GM21515 (cell line): Measurements from ENCODE around the gene MRPS31.

ENCODE experiments used
- ATAC-seq: cut with Tn5 transposase; IDR thresholded peaks from one replicate; pipeline ENCODE4 v1.9.1; 2021; ENCODE audit not compliant: unreplicated experiment

Gene MRPS31

DNA sequence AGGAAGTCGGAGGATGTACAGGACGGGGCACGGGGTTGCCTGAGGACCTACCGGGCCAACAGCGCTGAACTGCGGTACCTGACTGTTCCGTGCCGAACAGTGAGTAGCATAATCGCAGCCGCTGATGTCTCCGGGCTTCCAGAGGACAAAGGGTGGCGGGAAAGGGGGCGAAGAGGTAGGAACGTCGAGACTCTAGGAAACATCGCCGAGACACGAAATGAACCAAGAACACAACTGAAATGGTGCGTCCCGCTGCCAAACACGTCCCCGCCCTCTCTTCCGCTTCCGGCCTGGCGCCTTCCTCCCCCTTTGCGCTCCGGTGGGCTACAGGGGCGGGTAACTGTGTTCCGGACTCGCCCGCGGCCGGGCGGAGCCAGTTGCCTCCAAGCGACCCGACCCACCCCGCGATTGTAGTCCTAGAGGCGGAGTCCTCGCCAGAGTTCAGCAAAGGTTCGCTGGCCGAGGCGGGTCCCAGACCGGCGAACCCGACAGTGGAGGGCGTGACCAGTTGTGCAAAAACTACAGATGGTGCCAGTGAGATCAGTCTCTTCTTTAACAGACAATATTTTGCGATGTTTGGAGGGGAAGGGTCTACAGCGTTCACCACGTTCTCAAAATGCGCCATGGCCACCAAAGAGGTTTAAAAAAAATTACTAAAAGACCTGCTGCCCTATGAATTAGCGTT is at the start of gene MRPS31:
TSS of gene MRPS31 (minus strand) at position 257 of the 685 bp plus-strand sequence. CDS start at position 203, 54 bp downstream.
- ATAC-seq = peak; percentile 97

DNA sequence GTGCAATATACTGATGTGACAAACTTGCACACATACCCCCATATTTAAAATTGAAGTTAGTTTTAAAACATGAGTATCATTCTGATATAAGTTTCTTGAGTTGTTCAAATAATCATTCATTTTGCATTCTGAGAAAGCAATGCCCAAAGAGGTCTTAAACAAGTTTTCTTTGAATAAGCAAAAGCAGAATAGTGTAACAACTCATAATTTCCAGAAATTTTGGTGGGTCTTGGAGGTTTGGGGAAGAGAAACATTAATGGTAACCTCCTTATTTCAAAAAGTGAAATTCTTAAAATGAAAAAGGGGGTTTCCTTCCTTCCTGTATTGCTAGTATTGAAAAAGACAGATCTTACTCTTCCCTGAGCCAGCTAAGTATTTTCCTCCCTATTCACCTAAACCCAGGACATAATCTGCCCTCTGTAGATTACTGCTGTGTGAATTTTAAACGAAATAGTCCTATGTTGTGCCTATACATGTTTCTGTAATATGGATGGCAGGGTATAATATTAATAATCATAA is 48.9 kb upstream of the MRPS31 start:
- ATAC-seq = no peak

DNA sequence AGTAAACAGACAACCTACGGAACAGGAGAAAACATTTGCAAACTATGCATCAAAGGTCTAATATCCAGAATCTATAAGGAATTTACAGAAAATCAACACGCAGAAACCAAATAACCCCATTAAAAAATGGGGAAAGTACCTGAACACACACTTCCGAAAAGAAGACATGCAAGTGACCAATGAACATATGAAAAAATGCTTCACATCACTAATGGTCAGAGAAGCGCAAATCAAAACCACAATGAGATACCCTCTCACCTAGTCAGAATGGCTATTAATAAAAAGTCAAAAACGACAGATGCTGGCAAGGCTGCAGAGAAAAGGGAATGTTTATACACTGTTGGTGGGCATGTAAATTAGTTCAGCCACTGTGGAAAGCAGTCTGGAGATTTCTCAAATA is 47.9 kb upstream of the MRPS31 start:
- no peak for ATAC-seq

DNA sequence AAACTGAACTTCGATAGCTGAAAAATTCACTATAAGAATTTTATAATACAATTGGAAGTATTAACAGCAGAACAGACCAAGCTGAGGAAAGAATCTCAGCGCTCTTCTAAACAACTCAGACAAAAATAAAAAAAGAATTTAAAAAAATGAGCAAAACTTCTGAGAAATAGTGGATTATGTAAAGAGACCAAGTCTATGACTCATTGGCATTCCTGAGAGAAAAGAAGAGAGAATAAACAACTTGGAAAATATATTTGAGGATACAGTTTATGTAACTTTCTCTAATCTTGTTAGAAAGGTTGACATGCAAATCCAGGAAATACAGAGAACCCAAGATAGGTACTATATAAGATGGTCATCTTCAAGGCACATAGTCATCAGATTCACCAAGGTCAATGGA is 43.8 kb upstream of the MRPS31 start:
- ATAC-seq = no peak

DNA sequence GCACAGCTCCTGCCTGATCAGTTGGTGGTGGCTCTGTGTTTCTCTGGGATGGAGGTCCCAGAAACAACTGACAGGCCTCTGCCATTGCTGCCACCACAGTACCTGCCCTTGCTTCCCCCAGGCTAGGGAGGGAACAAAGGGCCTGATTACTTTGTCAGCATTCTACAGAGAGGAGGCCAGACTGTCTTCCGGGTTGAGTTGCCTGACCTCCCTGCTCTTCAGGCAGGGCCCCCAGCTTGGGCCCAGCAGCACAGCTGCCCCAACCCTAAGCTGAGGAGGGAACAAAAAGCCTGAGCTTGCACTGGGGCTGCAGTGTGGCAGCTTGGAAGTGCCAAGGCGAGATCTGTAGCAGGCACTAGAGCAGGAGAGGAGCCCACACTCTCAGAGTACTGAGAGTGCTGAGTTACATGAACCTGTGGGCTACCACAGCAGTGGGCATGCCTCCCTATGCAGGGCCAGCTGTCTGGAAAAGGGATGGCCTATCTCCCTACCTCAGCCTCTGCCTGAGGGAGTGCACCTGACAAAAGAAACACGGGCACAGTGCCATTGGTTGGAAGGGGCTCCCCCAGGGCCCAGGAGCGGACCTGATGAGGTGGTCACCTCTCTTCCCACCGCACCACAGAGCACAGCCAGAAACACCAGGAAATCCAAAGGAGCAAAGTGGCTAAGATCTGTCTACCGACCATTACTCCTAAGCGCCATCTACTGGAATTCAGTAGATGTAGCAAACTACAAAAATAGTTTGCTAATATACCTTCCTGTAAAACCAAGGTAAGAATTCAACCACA is 42.9 kb upstream of the MRPS31 start:
- no peak for ATAC-seq

DNA sequence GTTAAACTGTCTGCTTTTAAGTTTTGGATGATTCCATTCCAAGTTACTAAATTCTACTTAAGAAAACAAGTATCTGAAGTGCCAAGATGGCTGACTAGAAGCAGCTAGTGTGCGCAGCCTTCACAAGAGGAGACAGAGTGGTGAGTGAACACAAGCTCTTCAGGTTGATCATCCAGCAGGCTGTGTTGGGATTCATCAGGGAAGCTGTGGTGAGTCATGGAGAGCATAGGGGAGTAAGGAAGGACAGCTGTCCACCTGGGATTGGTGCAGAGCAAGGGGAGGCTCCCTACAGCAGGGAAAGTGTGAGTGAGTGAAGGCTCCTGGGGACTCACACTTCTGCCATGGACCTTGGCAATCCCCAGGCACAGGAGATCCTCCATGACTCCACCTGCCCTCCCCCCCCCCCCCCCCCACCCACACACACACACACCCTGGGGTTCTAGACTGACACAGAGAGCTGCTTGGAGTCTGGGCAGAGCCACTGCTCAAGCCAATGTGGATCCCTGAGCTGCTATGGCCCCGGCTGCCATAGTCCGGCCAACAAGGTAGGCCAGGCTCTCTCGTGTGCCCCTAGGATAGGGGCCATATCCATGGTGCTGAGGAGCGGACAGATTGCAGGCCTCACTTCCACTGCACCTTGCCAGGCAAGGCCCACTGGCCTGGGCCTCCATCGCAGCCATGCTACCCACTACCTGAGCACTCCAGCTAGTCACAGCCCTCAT is 41.9 kb upstream of the MRPS31 start:
- ATAC-seq = no peak

DNA sequence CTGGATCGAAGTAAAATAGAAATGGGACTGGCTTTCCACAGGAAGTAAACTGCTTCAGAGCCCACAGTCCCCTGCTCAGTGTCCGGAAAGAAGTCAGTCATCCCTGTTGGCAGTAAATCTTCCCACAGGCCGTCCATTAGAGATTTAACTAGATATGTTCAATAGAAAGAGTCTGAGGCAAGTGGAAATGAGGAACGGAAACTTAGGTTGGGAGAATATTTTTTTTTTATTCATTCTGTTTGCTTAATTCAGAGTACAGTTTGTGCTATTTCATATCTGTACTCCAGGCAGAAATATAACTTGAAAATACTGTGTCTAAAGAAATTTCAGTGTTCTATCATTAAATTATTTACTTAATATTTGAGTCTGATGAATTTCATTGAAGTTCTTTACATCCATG is 41.1 kb upstream of the MRPS31 start:
- ATAC-seq = no peak

DNA sequence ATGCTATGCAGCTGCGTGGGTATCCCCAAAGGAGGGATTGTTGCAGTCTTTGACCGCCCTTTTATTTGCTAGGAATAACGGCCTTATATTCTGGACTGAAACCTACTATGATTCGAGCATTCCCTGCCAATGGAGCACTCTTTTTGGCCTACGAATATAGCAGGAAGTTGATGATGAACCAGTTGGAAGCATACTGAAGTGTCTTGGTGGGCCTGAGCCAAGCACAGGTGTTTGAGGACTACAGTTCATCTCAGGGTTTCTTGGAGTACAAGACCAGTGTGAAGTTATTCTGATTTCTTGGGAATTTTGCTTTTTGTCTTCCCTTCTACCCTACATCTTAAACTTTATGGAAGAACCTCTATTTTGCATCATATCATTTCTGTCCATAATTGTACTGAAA is 38.5 kb upstream of the MRPS31 start:
- ATAC-seq = no peak

DNA sequence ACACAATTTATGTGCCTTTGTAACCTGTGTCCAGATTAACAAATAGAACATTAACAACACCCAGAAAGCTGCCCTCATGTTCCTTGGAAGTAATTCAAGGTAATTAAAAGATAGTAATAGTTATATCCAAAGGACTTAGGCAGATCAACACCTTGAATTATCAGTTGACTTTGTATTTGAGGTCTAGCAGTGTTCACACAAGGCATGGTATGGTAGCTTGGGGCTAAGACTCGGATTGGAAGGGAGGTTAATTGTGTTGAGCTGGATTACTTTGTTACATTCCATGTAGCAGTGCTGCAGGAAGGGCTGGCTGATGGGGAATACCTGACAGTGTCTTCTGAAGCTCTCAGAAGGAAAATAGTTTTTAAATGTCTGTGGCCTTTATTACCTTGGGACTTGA is 35.3 kb upstream of the MRPS31 start:
- ATAC-seq = no peak

DNA sequence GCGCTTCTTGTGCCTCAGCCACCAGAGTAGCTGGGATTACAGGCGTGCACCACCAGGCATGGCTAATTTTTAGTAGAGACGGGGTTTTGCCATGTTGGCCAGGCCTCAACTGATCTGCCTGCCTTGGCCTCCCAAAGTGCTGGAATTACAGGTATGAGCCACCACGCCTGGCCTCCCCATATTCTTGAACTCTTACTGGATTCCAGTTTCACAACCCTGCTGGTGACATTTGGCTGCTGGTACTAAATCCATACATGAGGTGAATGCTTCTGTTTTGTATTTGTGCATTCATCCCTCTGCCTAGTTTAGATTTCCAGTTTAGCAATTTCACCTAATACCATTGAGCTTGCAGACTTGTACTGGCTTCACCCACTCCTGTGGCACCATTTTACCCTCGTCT is 32.3 kb upstream of the MRPS31 start:
- ATAC-seq = no peak

DNA sequence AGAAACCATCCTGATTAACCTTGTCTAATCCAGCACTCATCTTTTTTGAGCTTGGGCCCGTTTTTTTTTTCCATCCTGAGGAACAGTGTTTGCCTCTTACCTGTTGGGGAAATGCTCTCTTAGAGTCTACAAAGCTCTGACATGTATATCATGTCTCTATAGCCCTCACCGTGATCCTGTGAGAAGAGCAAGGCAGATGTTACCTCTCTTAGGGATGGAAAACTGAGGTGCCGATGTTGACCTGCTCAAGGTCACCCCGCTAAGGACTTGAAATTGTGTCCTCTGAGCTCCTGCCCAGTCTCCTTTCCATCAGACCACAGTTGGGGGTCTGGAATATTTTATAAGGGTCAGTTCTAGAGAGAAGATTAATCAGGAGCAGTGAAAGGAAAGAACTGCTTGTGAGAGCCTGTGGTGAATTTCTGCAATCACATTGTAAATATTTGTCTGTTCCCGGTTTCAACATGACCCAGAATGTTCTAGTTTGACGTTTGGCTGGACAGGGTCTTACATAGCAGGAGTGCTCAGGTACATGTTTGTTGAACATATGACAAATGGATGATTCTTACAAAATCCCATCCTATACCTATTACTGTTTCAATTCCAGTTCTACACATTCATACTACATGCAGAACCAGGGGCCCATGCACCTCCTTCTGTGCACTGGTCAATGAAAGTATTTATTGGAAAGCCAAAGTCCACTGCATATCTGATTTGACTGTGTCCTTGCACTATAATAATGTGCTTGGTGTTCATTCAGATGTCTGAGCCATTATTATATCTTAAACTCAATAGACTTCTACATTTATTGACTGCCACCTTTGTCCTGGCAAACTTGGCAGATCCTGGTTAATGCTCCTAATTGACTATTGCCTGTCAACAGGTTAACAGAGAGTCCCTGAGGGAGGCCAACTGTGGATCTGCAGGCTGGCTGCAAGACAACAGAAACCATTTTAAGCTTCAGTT is 30.5 kb upstream of the MRPS31 start:
- ATAC-seq = no peak

DNA sequence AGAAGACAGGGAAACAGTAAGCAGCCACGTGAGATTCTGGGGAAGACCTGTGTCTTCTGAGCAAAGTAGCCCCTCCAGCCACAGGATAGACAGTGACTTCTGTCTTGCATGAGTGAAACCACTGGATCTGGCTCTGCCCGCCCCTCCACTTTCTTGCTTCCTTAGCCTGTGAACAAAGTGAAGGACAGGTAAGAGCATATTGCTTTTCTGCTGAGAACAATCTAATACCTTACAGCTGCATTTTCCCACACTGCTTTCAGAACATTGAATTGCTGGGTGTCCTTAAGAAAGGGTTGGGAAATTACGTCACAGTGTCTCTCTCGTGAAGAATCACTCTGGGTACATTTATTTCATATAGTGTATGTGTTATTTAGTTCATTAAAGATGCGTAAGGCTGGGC is 29.6 kb upstream of the MRPS31 start:
- no peak for ATAC-seq

DNA sequence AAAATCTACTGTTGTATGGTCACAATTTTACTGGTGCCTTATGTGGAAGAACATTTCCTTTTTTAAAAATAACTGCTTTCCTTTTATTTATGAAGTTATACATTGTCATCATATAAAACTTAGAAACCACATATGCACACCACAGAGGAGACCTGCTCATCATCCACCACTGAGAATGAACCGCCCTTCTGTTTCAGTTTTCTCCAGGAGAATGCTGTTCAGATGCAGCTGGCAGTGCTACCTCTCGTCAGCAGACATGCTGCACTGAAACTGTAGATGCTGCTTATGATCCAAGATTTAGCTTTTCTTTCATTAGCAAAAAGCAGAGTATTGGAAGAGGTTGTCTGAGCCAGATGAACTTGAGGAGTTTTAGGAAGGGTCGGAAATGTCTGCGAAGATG is 28.5 kb upstream of the MRPS31 start:
- no peak for ATAC-seq

DNA sequence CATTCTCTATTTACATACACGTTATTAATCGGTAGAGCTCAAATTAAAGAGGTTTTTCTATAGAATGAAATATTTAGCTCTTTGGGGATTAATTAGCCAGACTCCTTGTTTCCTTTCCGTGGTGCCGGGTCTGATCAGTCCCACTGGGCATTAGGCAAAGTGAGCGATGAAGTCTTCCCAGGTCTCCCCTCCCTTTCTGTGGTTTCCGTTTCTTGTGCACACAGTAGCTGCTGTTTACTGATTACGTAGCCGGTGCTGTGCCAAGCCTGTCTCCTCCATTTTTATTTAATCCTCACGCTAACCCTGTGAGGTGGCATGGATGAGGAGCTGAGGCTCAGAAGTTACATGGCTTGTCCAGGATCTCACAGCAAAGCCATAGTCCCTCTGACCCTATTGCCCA is 27.4 kb upstream of the MRPS31 start:
- ATAC-seq = no peak

DNA sequence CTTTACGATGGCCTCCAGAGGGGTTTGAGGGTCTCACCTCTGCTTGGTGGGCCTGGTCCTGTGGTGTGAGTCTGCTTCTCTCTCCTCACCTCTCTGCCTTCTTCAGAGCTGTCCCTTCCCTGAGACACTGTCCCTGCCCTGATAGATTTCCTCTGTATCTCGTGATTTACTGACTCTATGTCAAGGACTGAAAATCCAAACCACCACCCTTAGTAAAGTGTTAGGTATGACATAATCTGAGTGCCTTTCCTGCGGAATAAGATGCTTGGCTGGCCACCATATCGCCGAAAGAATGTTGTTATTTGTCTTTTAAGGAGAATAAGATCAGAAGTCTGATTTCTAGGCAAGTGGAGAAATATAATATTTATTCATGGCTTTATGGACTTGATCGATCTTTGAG is 25.7 kb upstream of the MRPS31 start:
- no peak for ATAC-seq

DNA sequence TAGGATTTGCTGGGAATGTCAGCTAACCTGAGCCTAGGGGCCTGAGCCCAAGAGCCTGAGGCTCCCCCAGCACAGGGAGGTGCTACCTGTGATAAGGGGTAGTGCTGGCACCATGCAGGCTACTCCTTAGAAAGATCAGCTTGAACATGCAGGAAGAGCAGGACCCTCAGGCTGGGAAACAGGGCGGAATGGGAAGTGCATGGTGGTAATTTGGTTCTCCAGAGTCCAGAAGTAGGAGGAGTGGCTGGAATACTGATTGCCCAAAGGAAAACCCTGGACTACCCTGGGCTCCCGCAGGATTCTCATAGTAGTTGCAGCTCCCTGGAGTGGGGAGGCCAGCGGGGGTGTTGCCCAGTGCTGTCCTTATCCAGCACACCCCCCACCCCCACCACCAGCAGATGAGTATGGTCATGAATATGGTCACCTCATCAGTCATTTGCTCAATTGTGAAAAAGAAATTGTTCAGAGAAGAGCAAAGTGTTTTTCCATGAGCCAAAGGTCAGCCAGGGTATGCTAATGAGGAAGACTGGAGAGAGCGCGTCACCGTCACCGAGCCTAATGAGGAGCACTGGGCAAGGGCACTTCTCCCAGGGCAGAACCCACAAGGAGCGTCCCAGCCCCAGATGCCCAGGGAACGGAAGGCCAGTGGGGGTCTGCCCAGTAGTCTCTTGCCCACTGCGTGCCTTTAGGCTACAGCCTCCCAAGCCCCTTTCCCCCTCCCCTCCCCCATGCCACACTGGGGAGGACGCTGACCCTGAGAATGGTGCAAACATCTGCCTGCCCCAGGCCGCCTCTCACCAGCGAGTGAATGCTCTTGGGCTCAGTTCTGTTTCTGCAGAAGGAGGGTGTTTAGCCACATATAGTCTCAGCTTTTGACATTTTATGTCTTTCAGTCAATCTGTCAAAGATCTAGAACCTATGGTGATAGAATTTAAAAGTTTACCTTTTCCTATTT is 23.7 kb upstream of the MRPS31 start:
- no peak for ATAC-seq

DNA sequence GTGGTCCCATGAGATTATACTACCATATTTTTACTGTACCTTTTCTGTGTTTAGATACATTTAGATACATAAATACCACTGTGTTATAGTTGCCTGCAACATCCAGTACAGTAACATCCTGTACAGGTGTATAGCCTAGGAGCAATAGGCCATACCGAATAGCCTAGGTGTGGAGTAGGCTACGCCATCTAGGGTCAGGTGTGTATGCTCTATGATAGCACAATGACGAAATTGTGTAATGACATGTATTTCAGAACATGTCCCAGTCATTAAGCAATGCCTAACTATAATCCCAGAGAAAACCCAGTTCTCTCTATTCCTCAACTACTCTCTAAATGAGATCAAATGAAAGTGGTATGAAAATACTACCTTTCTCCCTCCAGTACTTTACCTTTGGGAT is 22.3 kb upstream of the MRPS31 start:
- no peak for ATAC-seq

DNA sequence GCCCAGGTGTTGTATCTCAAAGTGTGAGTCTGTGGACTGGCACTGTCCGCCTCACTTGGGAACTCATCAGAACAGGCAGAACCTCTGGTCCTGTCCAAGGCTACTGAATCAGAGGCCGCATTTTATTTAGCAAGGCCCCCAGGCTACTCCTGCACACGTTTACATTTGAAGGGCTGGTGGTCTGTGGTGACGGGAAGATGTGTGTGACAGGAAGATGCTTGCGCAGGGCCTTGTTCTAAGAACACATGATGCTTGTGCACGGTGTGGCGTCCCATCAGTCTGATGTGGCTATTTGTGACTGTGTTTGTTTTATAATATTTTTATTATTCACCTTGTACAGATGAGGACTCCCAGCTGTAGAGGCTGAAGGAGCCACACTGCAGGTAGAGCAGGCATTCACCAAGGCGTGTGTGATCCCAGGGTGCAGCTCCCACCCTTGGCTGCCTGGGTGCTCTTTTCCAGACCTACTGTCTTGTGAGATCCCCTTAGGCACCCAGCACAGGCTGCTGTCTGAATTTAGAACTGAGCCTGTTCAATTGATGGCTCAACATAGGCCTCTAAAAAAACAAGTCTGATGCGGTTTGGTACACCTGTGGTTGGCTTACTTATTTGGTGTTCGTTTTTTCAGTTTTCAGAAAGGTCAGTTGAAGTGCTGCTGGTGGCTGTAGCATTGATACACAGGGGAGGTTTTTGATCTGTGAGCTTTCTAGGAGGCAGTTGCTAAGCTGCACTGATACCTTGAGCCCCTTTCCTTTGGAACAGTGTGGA is 21.5 kb upstream of the MRPS31 start:
- ATAC-seq = no peak

DNA sequence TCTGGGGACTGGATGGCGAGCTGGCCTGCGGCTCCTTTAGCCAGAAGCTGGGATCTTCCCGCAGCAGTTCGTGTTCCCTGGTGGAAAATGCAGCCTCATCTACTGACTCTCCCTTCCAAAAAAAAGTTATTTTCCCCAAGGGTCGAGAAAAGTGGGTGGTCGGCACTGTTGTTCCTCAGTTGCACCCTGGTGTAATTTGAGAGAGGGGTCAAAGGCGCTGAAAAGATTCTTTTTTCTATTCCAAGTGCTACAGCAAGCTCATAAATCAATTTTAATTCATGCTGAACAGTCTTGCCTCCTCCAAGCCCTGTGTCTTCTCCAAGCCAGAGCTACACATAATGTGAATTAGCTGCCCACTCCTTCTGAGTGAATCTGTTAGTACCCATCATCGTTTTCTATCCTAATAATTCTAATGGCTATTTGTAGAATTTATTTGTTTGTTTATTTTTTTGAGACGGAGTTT is 19.2 kb upstream of the MRPS31 start:
- ATAC-seq = no peak
